ENCODE results near the gene GLDC. TPM values are rescaled to one million over a fixed set of nuclear protein-coding genes. Genes with fewer than 3 reads are reported as not detected.
"Not testable (repeated sequence)": the region's sequence is repeated elsewhere in the genome, so short reads cannot be mapped to it uniquely, and the experiment has no call there.

Gene GLDC
- total RNA-seq, 2 experiments from 2014 or later = 0.64 to 0.68 TPM

DNA sequence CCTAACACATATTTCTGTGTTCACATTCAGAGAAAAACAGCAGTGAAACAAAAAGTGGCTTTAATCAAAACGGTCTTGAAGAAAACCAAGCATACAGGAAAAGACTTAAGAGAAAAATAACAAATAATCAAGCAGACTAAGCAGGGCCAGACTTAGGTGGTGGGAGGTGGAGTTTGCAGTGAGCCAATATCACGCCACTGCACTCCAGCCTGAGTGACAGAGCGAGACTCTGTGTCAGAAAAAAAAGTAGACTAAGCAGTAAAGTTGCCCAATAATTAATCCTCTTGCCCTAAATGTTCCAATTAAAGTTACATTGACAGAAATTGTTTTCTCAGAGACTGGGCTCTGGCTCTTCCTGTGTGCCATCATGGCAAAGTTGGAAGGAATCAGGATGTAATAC lies 26.6 kb upstream of the GLDC start:
- no peaks in the 10 kb centered on the region for H3K27me3 Mint-ChIP-seq
- H3K9me3 Mint-ChIP-seq = no peaks in the 10 kb centered on the region
- H3K27ac Mint-ChIP-seq = no peak overlapping the region
- DNase-seq = no peak
- no peak overlapping the region for H3K4me3 Mint-ChIP-seq
- H3K36me3 Mint-ChIP-seq = no peaks in the 10 kb centered on the region
- peaks cover 2% of the 10 kb centered on the region for H3K4me1 Mint-ChIP-seq

DNA sequence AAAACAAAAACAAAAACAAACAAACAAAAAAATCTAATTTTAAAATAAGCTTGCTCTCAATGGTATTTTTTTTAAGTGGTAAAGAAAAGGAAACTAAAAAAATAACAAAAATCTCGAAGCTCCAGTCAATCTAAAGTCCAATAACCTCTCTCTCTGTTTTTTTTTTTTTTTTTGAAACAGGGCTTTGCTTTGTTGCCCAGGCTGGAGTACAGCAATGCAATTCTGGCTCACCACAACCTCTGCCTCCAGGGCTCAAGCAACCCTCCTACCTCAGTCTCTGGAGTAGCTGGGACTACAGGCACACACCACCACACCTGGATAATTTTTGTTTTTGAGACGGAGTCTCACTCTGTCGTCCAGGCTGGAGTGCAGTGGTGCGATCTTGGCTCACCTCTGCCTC lies 25.9 kb upstream of the GLDC start:
- Mint-ChIP-seq H3K9me3 (no peaks in the 10 kb centered on the region), H3K36me3 (no peaks in the 10 kb centered on the region), H3K27ac (no peak overlapping the region), H3K27me3 (no peaks in the 10 kb centered on the region), H3K4me1 (peaks cover 2% of the 10 kb centered on the region), H3K4me3 (no peak overlapping the region)
- DNase-seq = no peak

DNA sequence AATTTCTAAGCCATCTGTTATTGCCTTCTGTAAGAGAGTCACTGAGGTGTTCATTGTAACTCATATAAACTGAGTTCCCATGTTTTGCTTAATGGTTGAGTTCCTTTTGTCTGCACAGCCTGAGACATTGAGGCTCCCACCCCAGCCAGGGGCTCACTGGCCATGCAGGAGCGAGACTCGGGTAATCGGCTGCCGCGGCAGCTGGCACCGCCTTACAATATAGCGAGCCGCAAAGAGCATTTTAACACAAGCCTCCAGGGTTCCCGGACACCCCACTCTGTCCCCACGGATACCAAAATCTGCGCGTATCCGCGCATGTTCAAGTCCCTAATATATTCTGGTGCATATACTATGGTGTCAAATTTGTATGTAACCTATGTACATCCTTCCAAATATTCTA lies 24.4 kb upstream of the GLDC start:
- Mint-ChIP-seq H3K4me1 (peaks cover 2% of the 10 kb centered on the region), H3K4me3 (no peak overlapping the region), H3K27me3 (no peaks in the 10 kb centered on the region), H3K27ac (no peak overlapping the region), H3K36me3 (no peaks in the 10 kb centered on the region), H3K9me3 (no peaks in the 10 kb centered on the region)
- DNase-seq = no peak

DNA sequence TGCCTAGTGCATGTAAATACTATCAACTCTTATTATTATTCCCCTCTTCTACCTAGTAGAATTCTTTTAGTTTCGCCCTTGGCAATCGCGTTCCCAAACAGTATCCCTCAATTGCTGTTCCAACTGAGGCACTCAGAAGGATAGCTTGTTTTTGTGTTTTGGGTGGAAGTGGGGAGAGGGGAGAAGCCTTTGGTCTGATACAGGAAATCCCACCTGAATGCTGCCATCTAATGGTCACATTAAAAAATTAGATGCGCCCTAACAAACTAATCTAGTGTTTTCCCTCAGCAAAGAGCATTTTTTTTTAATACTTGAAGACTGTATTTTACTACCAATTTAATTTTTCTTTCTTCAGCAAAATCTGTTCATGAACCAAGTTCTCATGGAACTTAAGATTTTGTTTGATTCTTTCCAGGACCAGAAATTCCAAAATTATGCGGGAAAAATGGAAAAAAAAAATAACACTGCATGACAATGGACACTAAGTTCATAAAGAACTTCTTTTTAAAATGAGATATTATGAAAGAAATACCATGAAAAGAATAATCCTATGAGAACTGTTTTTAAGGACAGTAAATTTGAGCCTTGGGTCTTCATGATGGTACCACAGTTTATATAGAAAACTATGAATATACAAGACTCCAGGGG lies 22.2 kb upstream of the GLDC start:
- Mint-ChIP-seq H3K27me3 (no peaks in the 10 kb centered on the region), H3K4me3 (no peak overlapping the region), H3K27ac (no peak overlapping the region), H3K4me1 (peaks cover 2% of the 10 kb centered on the region), H3K9me3 (no peaks in the 10 kb centered on the region), H3K36me3 (no peaks in the 10 kb centered on the region)
- no peak for DNase-seq

DNA sequence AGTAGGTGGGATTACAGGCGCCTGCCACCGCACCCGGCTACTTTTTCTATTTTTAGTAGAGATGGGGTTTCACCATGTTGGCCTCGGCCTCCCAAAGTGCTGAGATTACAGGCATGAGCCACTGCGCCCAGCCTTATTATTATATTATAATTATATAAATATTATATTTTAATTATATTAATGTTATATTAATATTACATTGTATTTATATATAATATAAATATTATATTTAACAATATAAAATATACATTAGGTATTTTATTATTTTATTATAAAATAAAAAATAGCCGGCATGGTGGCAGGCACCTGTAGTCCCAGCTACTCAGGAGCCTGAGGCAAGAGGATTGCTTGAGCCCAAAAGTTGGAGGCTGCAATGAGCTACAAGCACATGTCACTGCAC lies 21.6 kb upstream of the GLDC start:
- H3K4me3 Mint-ChIP-seq = no peak overlapping the region
- no peak overlapping the region for H3K27ac Mint-ChIP-seq
- H3K4me1 Mint-ChIP-seq = peaks cover 2% of the 10 kb centered on the region
- no peaks in the 10 kb centered on the region for H3K27me3 Mint-ChIP-seq
- H3K9me3 Mint-ChIP-seq = no peaks in the 10 kb centered on the region
- no peaks in the 10 kb centered on the region for H3K36me3 Mint-ChIP-seq
- no peak for DNase-seq

DNA sequence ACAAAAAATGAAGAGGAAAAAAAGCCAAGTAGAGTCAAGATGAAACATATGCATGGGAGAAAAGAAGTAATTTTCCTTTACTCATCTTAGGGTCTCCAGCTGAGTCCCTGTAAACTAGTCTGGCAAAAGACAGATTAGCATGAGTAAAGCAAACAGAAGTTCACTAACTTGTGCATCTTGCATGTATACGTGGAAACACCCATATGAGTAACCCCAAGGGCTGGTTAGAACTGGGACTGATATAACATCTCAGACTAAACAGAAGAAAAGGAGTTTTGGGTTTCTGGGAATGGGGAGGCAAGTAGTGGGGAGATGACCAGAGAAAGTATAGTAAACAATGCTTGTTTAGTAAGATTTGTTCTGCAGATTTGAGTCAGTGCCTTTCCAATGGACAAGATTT lies 20.1 kb upstream of the GLDC start:
- Mint-ChIP-seq H3K27ac (no peak overlapping the region), H3K36me3 (no peaks in the 10 kb centered on the region), H3K27me3 (no peaks in the 10 kb centered on the region), H3K9me3 (no peaks in the 10 kb centered on the region), H3K4me3 (no peak overlapping the region), H3K4me1 (peaks cover 2% of the 10 kb centered on the region)
- DNase-seq = no peak

DNA sequence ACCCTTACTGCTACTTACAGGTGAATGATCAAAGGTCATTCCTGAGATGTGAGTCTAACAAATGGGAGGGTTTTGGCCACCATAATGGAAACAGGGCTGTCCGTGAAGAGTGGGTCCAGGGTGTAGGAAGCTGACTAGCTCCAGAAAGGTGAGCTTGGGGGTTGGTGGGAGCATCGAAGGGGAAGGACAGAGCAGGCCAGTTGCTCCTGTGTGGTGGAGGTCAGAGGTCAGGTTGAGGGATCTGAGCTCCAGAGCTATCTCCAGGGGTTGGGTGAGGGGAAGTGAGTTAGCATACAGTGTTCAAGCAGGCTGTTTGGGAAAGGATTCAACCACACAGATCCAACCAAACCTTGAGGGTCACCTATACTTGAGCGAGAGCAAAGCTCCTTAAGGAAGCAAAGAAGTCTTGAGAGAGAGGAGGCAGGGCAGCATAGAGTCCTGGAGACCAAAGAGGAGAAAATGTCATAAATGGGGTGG lies 18.7 kb upstream of the GLDC start:
- no peak for DNase-seq
- no peak overlapping the region for H3K27ac Mint-ChIP-seq
- H3K9me3 Mint-ChIP-seq = no peaks in the 10 kb centered on the region
- no peaks in the 10 kb centered on the region for H3K36me3 Mint-ChIP-seq
- H3K4me1 Mint-ChIP-seq = peaks cover 2% of the 10 kb centered on the region
- H3K4me3 Mint-ChIP-seq = no peak overlapping the region
- no peaks in the 10 kb centered on the region for H3K27me3 Mint-ChIP-seq

DNA sequence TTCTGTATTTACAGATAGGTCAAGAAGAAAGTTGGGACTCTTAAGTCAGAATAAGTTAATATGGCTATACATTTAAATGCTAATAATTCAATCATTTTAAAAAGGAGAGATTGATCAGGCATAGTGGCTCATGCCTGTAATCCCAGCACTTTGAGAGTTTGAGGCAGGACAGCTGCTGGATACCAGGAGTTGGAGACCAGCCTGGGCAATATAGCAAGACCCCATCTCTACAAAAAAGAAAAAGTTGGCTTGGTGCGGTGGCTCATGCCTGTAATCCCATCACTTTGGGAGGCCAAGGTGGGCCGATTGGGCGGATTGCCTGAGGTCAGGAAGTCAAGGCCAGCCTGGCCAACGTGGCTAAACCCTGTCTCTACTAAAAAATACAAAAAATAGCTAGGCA lies 15.0 kb upstream of the GLDC start:
- no peaks in the 10 kb centered on the region for H3K4me1 Mint-ChIP-seq
- H3K27me3 Mint-ChIP-seq = peaks cover 3% of the 10 kb centered on the region
- DNase-seq = no peak
- H3K4me3 Mint-ChIP-seq = no peak overlapping the region
- no peak overlapping the region for H3K27ac Mint-ChIP-seq
- no peaks in the 10 kb centered on the region for H3K9me3 Mint-ChIP-seq
- no peaks in the 10 kb centered on the region for H3K36me3 Mint-ChIP-seq

DNA sequence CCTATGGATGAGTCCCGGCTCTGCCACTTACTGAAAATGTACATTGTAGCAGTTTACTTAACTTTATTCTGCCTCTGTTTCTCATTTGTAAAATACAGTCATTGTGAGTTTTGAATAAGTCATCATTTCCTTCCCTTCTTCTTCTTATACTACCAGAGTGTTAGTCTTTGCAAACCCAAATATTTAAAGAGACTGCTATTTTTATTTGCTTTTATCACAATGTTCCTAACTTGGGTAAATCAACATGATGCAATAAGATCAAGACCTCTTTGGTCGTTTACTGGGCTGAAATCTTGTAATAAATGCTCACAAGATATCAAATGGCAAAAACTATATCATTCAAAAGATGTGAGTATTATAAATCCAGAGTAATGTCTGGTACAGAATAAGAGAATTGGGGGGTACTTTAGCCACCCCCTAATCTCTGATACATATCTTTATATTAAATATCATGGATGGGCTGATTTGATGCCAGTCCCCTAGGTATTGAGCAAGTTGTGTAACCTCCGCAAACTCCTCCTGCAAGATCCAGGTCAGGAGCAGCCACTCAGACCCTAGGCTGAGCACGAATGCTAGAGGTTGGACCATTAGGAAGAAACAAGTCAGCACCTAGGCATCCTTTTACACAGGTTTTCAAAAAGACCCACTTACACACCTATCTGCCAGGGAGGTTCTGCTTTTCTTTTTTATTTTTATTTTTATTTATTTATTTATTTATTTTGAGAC lies 13.3 kb upstream of the GLDC start:
- Mint-ChIP-seq H3K4me1 (peaks cover 8% of the 10 kb centered on the region), H3K9me3 (no peaks in the 10 kb centered on the region), H3K36me3 (no peaks in the 10 kb centered on the region), H3K27me3 (peaks cover 6% of the 10 kb centered on the region), H3K27ac (no peak overlapping the region), H3K4me3 (no peak overlapping the region)
- DNase-seq = no peak

DNA sequence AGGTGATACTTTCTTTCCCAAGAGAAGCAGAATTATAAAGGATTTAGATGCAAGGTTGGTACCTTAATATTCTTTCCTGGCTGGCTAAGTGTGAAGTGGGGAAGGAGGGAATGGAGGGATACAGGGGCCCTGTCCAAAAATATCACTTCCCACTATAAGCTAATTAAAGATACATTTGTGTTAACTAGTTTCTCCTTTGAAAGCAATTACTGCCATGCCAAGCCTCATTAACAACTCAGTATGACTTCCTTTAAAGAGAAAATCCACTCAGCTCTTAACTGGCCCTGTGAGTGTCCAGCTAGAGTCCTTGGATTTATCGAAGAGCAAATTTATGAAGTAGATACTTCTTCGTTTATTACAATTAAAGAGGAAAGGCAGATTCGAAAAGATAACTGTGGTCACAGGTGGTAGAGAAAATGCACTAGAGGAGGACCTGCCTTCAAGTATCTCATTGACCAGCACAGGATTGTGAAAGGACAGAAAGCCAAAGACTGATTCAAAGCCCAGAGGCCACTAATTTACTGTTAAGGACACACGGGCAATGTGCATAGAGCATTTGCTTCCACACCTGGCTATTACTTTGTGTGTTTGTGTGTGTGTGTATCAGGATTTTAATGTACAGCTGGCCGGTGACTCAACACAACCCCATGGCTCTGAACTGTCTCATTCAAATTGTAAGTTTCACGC lies 11.2 kb upstream of the GLDC start:
- H3K27ac Mint-ChIP-seq = no peak overlapping the region

DNA sequence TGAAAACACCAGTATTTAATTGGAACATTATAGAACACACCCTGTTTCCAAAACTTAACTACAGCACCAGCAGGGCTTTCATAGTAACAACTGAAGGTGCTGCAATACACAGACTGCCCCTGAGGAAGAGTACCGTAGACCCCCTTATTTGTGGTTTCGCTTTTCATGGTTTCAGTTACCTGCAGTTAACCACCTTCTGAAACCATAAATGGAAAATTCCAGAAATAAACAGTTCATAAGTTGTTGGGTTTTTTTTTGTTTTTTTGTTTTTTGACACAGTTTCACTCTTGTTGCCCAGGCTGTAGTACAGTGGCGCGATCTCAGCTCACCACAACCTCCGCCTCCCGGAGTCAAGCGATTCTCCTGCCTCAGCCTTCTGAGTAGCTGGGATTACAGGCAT lies 9.5 kb upstream of the GLDC start:
- Mint-ChIP-seq H3K27ac (no peak overlapping the region), H3K4me1 (peaks cover 8% of the 10 kb centered on the region), H3K9me3 (no peaks in the 10 kb centered on the region), H3K27me3 (peaks cover 14% of the 10 kb centered on the region), H3K4me3 (peak overlapping the region; percentile 7), H3K36me3 (no peaks in the 10 kb centered on the region)
- DNase-seq = peak; percentile 14

More for the DNA sequence above, 11.2 kb upstream of the GLDC start:
- Mint-ChIP-seq H3K4me3 (no peak overlapping the region), H3K9me3 (no peaks in the 10 kb centered on the region), H3K27me3 (peaks cover 11% of the 10 kb centered on the region), H3K36me3 (no peaks in the 10 kb centered on the region), H3K4me1 (peaks cover 8% of the 10 kb centered on the region)
- no peak for DNase-seq

DNA sequence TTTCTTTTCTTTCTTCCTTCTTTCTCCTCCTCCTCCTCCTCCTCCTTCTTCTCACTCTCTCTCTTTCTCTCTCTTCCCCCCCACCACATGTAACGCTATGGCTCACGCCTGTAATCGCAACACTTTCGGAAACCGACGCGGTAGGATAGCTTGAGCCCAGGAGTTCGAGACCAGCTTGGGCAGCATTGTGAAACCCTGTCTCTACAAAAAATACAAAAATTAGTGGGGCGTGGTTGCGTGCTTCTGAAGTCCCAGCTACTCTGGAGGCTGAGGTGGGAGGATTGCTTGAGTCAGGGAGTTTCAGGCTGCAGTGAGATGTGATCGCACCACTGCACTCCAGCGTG lies 736 bp upstream of the GLDC start:
- peaks cover 15% of the 10 kb centered on the region for H3K4me1 Mint-ChIP-seq
- no peaks in the 10 kb centered on the region for H3K9me3 Mint-ChIP-seq
- no peak overlapping the region for H3K27ac Mint-ChIP-seq
- H3K4me3 Mint-ChIP-seq = peak overlapping the region; percentile 57
- H3K36me3 Mint-ChIP-seq = no peaks in the 10 kb centered on the region
- no peak for DNase-seq
- peaks cover 64% of the 10 kb centered on the region for H3K27me3 Mint-ChIP-seq

DNA sequence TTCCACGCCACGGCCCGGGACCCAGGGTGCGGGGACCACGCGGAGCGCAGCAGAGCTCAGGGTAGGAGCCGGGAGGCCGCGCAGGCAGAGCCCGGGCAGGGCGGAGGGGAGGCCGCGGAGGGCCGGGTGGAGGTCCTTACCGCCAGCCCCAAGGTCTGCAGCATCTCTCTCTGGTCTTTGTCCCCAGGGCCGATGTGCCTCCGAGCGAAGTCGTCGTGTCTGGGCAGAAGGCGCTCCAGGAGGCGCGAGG lies 499 bp downstream of the GLDC start:
- peak; percentile 15 for DNase-seq
- peaks cover 15% of the 10 kb centered on the region for H3K4me1 Mint-ChIP-seq

DNA sequence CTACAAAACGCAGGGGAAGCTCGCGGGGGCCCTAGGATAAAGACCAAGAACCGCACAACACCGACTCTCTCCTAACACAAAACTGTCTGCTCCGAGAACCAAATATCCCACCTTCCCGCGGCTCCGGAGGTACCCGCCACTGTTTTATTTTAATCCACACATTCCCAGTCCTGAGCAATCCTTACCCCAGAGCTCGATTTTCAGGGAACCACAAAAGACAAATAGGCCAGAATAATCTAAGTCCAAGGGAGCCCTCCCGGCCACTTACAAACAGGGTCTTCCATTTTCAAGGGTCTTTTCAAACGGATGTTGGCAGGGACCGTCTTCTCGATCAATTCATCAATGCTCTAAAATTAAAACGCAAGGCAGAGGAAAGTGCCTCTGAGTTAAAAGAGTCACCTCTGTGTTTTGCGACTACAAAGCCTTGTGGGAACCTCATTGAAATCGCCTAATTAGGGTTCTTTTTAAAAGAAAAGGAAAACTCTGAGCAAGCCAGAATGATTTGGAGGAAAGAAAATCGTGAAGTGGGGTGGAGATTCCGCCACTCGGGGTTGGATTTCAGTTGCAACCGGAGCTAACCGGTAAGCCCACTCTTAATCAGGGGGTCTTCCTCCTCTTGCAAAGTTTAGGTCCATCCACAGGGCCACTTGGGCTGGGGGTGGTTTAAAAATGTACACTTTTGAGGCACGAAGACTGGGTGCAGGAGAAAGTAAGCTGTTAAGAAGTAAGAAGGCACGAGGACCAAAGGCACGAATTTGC lies 1.0 kb downstream of the GLDC start:
- H3K9me3 Mint-ChIP-seq = no peaks in the 10 kb centered on the region
- H3K27ac Mint-ChIP-seq = no peak overlapping the region
- H3K27me3 Mint-ChIP-seq = peaks cover 75% of the 10 kb centered on the region
- H3K36me3 Mint-ChIP-seq = no peaks in the 10 kb centered on the region
- no peak for DNase-seq
- peak overlapping the region; percentile 54 for H3K4me3 Mint-ChIP-seq
- peaks cover 15% of the 10 kb centered on the region for H3K4me1 Mint-ChIP-seq

More for the DNA sequence above, 499 bp downstream of the GLDC start:
- not testable (repeated sequence) for H3K27ac Mint-ChIP-seq, H3K36me3 Mint-ChIP-seq, H3K9me3 Mint-ChIP-seq
- Mint-ChIP-seq H3K27me3 (peaks cover 71% of the 10 kb centered on the region), H3K4me3 (peak overlapping the region; percentile 54)

DNA sequence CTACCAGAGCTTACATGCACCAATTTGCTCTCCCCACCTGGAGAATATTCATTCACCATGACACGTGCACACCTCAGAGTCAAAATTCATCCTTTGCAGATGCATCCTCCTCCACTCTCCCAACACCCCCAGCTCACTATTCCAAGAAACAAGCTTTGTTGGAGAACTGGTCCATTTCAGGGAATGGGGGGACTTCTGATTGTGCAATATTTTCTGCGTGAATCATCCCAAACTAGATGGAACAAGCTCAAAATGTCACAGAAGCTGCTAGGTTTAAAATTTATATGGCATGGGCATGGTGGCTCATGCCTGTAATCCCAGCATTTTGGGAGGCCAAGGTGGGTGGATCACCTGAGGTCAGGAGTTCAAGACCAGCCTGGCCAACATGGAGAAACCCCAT lies 3.6 kb downstream of the GLDC start:
- no peaks in the 10 kb centered on the region for H3K36me3 Mint-ChIP-seq
- H3K4me3 Mint-ChIP-seq = no peak overlapping the region
- H3K9me3 Mint-ChIP-seq = no peaks in the 10 kb centered on the region
- H3K4me1 Mint-ChIP-seq = peaks cover 15% of the 10 kb centered on the region
- no peak for DNase-seq
- peaks cover 80% of the 10 kb centered on the region for H3K27me3 Mint-ChIP-seq
- no peak overlapping the region for H3K27ac Mint-ChIP-seq

Data from activated naive CD8-positive, alpha-beta T cell treated with anti-CD3 and anti-CD28 coated beads for 36 hours (primary cell).